ENCODE data around the gene TRIP11. TPM values are rescaled to one million over a fixed set of nuclear protein-coding genes. Genes with fewer than 3 reads are reported as not detected.

TRIP11 gene
- total RNA-seq, 1 donor from 2014 or later: 27.0 TPM

GRCh38 chr14:91931478-91932088, 108.3 kb downstream of the TRIP11 start:
- peaks cover 0 to 4% of the 10 kb centered on the region in 2 donors for H3K36me3 ChIP-seq
- peaks cover 9% of the 10 kb centered on the region for H3K4me1 ChIP-seq
- no peak for DNase-seq (ENCODE audit: extremely low spot score in 2 of 2)
- H3K4me3 ChIP-seq: no peak overlapping the region
- H3K9me3 ChIP-seq: no peaks in the 10 kb centered on the region
- H3K27me3 ChIP-seq: no peaks in the 10 kb centered on the region
- TF ChIP-seq CTCF (IDR thresholded peaks at IDR 0.05): no peak
- TF ChIP-seq POLR2A (IDR thresholded peaks at IDR 0.05): no peak
- TF ChIP-seq POLR2AphosphoS5 (IDR thresholded peaks at IDR 0.05; ENCODE audit: insufficient read depth in 1 of 2, low read depth in 1 of 2): no peak
- no peak overlapping the region for H3K27ac ChIP-seq
- intact Hi-C loops (cut with DNase I): no loop called here

DNA sequence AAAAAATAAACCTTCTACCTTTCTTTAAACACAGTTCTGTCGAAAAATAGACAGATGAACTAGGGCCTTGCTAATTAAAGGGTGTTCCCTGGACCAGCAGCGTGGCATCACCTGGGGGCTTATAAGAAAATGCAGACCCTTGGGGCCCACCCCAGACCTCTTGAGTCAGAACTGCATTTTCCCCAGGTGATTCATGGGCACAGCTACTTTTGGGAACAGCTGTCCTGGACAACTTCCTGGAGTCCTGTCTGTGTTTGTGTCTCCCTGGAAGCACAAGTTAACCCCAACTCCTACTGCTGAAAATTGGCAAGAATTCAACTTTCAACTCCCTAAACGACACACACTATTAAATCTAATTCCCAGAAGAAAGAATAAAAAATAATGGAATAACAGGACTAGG, 110.2 kb downstream of the TRIP11 start:
- DNase-seq (ENCODE audit: extremely low spot score in 2 of 2): no peak
- TF ChIP-seq CTCF (IDR thresholded peaks at IDR 0.05) (no peak), POLR2AphosphoS5 (IDR thresholded peaks at IDR 0.05; ENCODE audit: insufficient read depth in 1 of 2, low read depth in 1 of 2) (no peak), POLR2A (IDR thresholded peaks at IDR 0.05) (no peak)
- Histone ChIP-seq H3K27me3 (no peaks in the 10 kb centered on the region), H3K27ac (no peak overlapping the region), H3K36me3 (no peaks in the 10 kb centered on the region), H3K9me3 (no peaks in the 10 kb centered on the region), H3K4me3 (no peak overlapping the region), H3K4me1 (peaks cover 9% of the 10 kb centered on the region)
- intact Hi-C loops (cut with DNase I): no loop called here

DNA sequence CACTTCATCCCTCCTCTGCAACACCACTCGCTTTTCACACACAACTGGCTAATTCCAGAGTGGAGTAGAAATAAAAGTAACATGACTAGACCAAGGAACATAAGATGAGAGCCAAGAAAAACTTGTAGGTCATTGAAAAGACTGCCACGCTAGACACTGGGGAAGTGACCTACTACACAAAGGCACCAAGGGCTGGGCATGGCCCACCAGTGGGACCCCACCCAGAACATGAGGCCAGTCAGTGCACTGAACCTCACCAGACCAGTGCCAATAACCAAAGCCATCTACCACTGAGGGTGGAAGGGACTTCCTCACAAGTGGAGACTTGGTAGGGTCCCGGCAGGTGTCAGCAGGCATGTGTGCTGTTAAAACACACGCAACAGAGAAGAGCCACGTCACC, 112.1 kb downstream of the TRIP11 start:
- DNase-seq (ENCODE audit: extremely low spot score in 2 of 2): no peak
- TF ChIP-seq CTCF (IDR thresholded peaks at IDR 0.05) (no peak), POLR2A (IDR thresholded peaks at IDR 0.05) (no peak), POLR2AphosphoS5 (IDR thresholded peaks at IDR 0.05; ENCODE audit: insufficient read depth in 1 of 2, low read depth in 1 of 2) (no peak)
- H3K27ac ChIP-seq: no peak overlapping the region
- H3K36me3 ChIP-seq: no peaks in the 10 kb centered on the region
- H3K4me3 ChIP-seq: no peak overlapping the region
- intact Hi-C loops (cut with DNase I): no loop called here
- H3K9me3 ChIP-seq: no peaks in the 10 kb centered on the region
- peaks cover 9% of the 10 kb centered on the region for H3K4me1 ChIP-seq
- no peaks in the 10 kb centered on the region for H3K27me3 ChIP-seq

DNA sequence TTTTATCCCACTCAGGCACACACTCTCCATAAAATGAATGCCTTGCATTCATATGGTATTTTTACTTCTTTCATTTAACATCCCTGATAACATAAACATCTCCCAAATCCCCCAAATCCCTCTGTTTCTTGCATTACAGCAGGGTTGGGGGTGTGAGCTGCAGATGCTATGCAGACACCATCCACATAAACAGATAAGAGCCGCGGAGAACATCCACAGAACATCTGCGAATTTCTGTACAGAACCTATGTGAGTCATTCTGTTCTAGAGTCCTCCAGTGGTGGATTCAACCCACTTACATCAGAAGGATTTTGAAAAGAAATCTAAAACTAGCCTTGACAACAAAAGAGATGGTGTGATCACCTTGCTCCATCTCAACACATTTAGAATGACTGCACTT, 112.7 kb downstream of the TRIP11 start:
- DNase-seq (ENCODE audit: extremely low spot score in 2 of 2): no peak
- H3K27me3 ChIP-seq: no peaks in the 10 kb centered on the region
- peaks cover 9% of the 10 kb centered on the region for H3K4me1 ChIP-seq
- no peak overlapping the region for H3K27ac ChIP-seq
- H3K36me3 ChIP-seq: no peaks in the 10 kb centered on the region
- intact Hi-C loops (cut with DNase I): no loop called here
- H3K4me3 ChIP-seq: no peak overlapping the region
- no peaks in the 10 kb centered on the region for H3K9me3 ChIP-seq
- TF ChIP-seq POLR2A (IDR thresholded peaks at IDR 0.05): no peak

DNA sequence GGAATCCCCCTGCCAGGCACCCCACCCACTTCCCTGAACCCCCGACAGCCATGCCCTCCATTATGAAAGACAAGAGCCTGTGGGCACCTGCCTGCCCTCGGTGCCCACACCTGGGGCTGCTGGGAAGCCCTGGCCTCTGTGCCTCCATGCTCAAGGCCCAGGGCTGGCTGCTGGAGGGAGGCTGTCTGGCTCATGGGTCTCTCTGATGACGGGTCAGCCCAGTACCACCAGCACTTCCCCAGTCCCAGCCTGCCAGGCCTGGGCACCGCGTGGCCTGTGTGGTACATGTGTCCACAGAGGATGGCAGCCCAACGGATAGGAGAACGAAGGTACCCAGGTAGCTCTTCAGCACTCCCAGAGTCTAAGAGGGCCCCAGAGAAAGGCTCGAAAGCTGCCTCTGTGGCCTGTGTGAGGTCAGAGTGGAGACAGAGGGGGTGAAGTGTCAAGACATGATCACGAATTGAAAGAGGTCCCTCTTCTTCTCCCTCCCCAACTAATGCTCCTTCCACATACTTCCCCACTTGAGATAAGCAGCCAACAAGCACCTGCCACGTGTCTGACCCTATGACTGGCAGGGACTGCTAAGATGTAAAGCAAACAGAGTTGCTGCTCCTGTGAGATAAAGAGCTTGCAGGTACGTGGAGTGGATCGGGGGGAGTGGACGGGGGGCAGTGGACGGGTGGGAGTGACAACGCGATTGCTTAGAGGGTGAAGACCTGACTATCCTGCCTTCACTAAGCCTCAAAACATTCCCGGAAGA, 113.5 kb downstream of the TRIP11 start:
- Histone ChIP-seq H3K4me3 (no peak overlapping the region), H3K36me3 (no peaks in the 10 kb centered on the region), H3K9me3 (no peaks in the 10 kb centered on the region), H3K4me1 (peaks cover 9% of the 10 kb centered on the region), H3K27me3 (no peaks in the 10 kb centered on the region), H3K27ac (no peak overlapping the region)
- TF ChIP-seq POLR2A (IDR thresholded peaks at IDR 0.05): no peak
- TF ChIP-seq CTCF (IDR thresholded peaks at IDR 0.05): no peak
- no peak for TF ChIP-seq POLR2AphosphoS5 (IDR thresholded peaks at IDR 0.05; ENCODE audit: insufficient read depth in 1 of 2, low read depth in 1 of 2)
- intact Hi-C loops (cut with DNase I): no loop called here
- no peak for DNase-seq (ENCODE audit: extremely low spot score in 2 of 2)
